Measurements from ENCODE around the gene RAPGEF2.
"Not testable (repeated sequence)": the region's sequence is repeated elsewhere in the genome, so short reads cannot be mapped to it uniquely, and the experiment has no call there.

The RAPGEF2 gene

GRCh38 chr4:159153669-159154068 lies 50.8 kb downstream of the RAPGEF2 start:
- Histone ChIP-seq H3K9ac (ENCODE audit: insufficient read length, low read depth) (no peak overlapping the region), H3K4me1 (ENCODE audit: insufficient read depth, insufficient read length) (no peaks in the 10 kb centered on the region), H3K36me3 (ENCODE audit: insufficient read depth, insufficient read length, low read length) (no peaks in the 10 kb centered on the region), H3K9me3 (ENCODE audit: insufficient read depth, low read length) (no peaks in the 10 kb centered on the region), H3K27me3 (ENCODE audit: insufficient read depth, insufficient read length) (no peaks in the 10 kb centered on the region), H3K4me3 (ENCODE audit: insufficient read length, low read depth) (no peak overlapping the region)
- no peak for DNase-seq (ENCODE audit: low read depth, low spot score)
- TF ChIP-seq ZNF274 (IDR thresholded peaks at IDR 0.05; ENCODE audit: low read depth, low read length) (no peak), YY1 (IDR thresholded peaks at IDR 0.05; ENCODE audit: insufficient read depth, insufficient read length) (no peak), SUZ12 (IDR thresholded peaks at IDR 0.05; ENCODE audit: extremely low read depth, insufficient read depth, insufficient read length) (no peak)

- Histone ChIP-seq H3K4me1 (ENCODE audit: insufficient read depth, insufficient read length) (no peaks in the 10 kb centered on the region), H3K4me3 (ENCODE audit: insufficient read length, low read depth) (no peak overlapping the region), H3K9me3 (ENCODE audit: insufficient read depth, low read length) (no peaks in the 10 kb centered on the region), H3K9ac (ENCODE audit: insufficient read length, low read depth) (no peak overlapping the region), H3K27me3 (ENCODE audit: insufficient read depth, insufficient read length) (no peaks in the 10 kb centered on the region), H3K36me3 (ENCODE audit: insufficient read depth, insufficient read length, low read length) (no peaks in the 10 kb centered on the region)
- TF ChIP-seq SUZ12 (IDR thresholded peaks at IDR 0.05; ENCODE audit: extremely low read depth, insufficient read depth, insufficient read length) (no peak), ZNF274 (IDR thresholded peaks at IDR 0.05; ENCODE audit: low read depth, low read length) (no peak), YY1 (IDR thresholded peaks at IDR 0.05; ENCODE audit: insufficient read depth, insufficient read length) (no peak)
- DNase-seq (ENCODE audit: low read depth, low spot score): no peak
Measured at GRCh38 chr4:159155119-159155518, 52.2 kb downstream of the RAPGEF2 start.

GRCh38 chr4:159158083-159158617 lies 55.3 kb downstream of the RAPGEF2 start:
- no peaks in the 10 kb centered on the region for H3K9me3 ChIP-seq (ENCODE audit: insufficient read depth, low read length)
- no peaks in the 10 kb centered on the region for H3K27me3 ChIP-seq (ENCODE audit: insufficient read depth, insufficient read length)
- DNase-seq (ENCODE audit: low read depth, low spot score): no peak
- no peaks in the 10 kb centered on the region for H3K36me3 ChIP-seq (ENCODE audit: insufficient read depth, insufficient read length, low read length)
- H3K4me1 ChIP-seq (ENCODE audit: insufficient read depth, insufficient read length): no peaks in the 10 kb centered on the region
- H3K4me3 ChIP-seq (ENCODE audit: insufficient read length, low read depth): no peak overlapping the region
- no peak overlapping the region for H3K9ac ChIP-seq (ENCODE audit: insufficient read length, low read depth)
- no peak for TF ChIP-seq YY1 (IDR thresholded peaks at IDR 0.05; ENCODE audit: insufficient read depth, insufficient read length)
- TF ChIP-seq ZNF274 (IDR thresholded peaks at IDR 0.05; ENCODE audit: low read depth, low read length): no peak
- no peak for TF ChIP-seq SUZ12 (IDR thresholded peaks at IDR 0.05; ENCODE audit: extremely low read depth, insufficient read depth, insufficient read length)

GRCh38 chr4:159158985-159159384 lies 56.1 kb downstream of the RAPGEF2 start:
- H3K4me1 ChIP-seq (ENCODE audit: insufficient read depth, insufficient read length): no peaks in the 10 kb centered on the region
- H3K9ac ChIP-seq (ENCODE audit: insufficient read length, low read depth): no peak overlapping the region
- H3K36me3 ChIP-seq (ENCODE audit: insufficient read depth, insufficient read length, low read length): no peaks in the 10 kb centered on the region
- TF ChIP-seq SUZ12 (IDR thresholded peaks at IDR 0.05; ENCODE audit: extremely low read depth, insufficient read depth, insufficient read length) (no peak), YY1 (IDR thresholded peaks at IDR 0.05; ENCODE audit: insufficient read depth, insufficient read length) (no peak), ZNF274 (IDR thresholded peaks at IDR 0.05; ENCODE audit: low read depth, low read length) (no peak)
- H3K9me3 ChIP-seq (ENCODE audit: insufficient read depth, low read length): no peaks in the 10 kb centered on the region
- no peak overlapping the region for H3K4me3 ChIP-seq (ENCODE audit: insufficient read length, low read depth)
- DNase-seq (ENCODE audit: low read depth, low spot score): no peak
- no peaks in the 10 kb centered on the region for H3K27me3 ChIP-seq (ENCODE audit: insufficient read depth, insufficient read length)

GRCh38 chr4:159159611-159160010 lies 56.7 kb downstream of the RAPGEF2 start:
- no peak overlapping the region for H3K9ac ChIP-seq (ENCODE audit: insufficient read length, low read depth)

GRCh38 chr4:159160242-159160641 lies 57.4 kb downstream of the RAPGEF2 start:
- Histone ChIP-seq H3K9me3 (ENCODE audit: insufficient read depth, low read length) (no peaks in the 10 kb centered on the region), H3K9ac (ENCODE audit: insufficient read length, low read depth) (no peak overlapping the region), H3K36me3 (ENCODE audit: insufficient read depth, insufficient read length, low read length) (no peaks in the 10 kb centered on the region), H3K27me3 (ENCODE audit: insufficient read depth, insufficient read length) (no peaks in the 10 kb centered on the region), H3K4me3 (ENCODE audit: insufficient read length, low read depth) (no peak overlapping the region), H3K4me1 (ENCODE audit: insufficient read depth, insufficient read length) (no peaks in the 10 kb centered on the region)
- DNase-seq (ENCODE audit: low read depth, low spot score): no peak
- TF ChIP-seq ZNF274 (IDR thresholded peaks at IDR 0.05; ENCODE audit: low read depth, low read length) (no peak), YY1 (IDR thresholded peaks at IDR 0.05; ENCODE audit: insufficient read depth, insufficient read length) (no peak), SUZ12 (IDR thresholded peaks at IDR 0.05; ENCODE audit: extremely low read depth, insufficient read depth, insufficient read length) (no peak)

More at GRCh38 chr4:159159611-159160010, 56.7 kb downstream of the RAPGEF2 start:
- Histone ChIP-seq H3K9me3 (ENCODE audit: insufficient read depth, low read length) (no peaks in the 10 kb centered on the region), H3K4me3 (ENCODE audit: insufficient read length, low read depth) (no peak overlapping the region), H3K27me3 (ENCODE audit: insufficient read depth, insufficient read length) (no peaks in the 10 kb centered on the region), H3K36me3 (ENCODE audit: insufficient read depth, insufficient read length, low read length) (no peaks in the 10 kb centered on the region), H3K4me1 (ENCODE audit: insufficient read depth, insufficient read length) (no peaks in the 10 kb centered on the region)
- DNase-seq (ENCODE audit: low read depth, low spot score): no peak
- TF ChIP-seq YY1 (IDR thresholded peaks at IDR 0.05; ENCODE audit: insufficient read depth, insufficient read length) (no peak), SUZ12 (IDR thresholded peaks at IDR 0.05; ENCODE audit: extremely low read depth, insufficient read depth, insufficient read length) (no peak), ZNF274 (IDR thresholded peaks at IDR 0.05; ENCODE audit: low read depth, low read length) (no peak)

- H3K4me3 ChIP-seq (ENCODE audit: insufficient read length, low read depth); H3K36me3 ChIP-seq (ENCODE audit: insufficient read depth, insufficient read length, low read length); H3K9ac ChIP-seq (ENCODE audit: insufficient read length, low read depth); H3K27me3 ChIP-seq (ENCODE audit: insufficient read depth, insufficient read length); H3K4me1 ChIP-seq (ENCODE audit: insufficient read depth, insufficient read length); DNase-seq (ENCODE audit: low read depth, low spot score); H3K9me3 ChIP-seq (ENCODE audit: insufficient read depth, low read length): not testable (repeated sequence)
Measured at GRCh38 chr4:159161436-159161835, 58.6 kb downstream of the RAPGEF2 start.

- Histone ChIP-seq H3K27me3 (ENCODE audit: insufficient read depth, insufficient read length) (no peaks in the 10 kb centered on the region), H3K36me3 (ENCODE audit: insufficient read depth, insufficient read length, low read length) (no peaks in the 10 kb centered on the region), H3K4me3 (ENCODE audit: insufficient read length, low read depth) (no peak overlapping the region), H3K9me3 (ENCODE audit: insufficient read depth, low read length) (no peaks in the 10 kb centered on the region), H3K4me1 (ENCODE audit: insufficient read depth, insufficient read length) (no peaks in the 10 kb centered on the region), H3K9ac (ENCODE audit: insufficient read length, low read depth) (no peak overlapping the region)
- no peak for DNase-seq (ENCODE audit: low read depth, low spot score)
- TF ChIP-seq ZNF274 (IDR thresholded peaks at IDR 0.05; ENCODE audit: low read depth, low read length) (no peak), YY1 (IDR thresholded peaks at IDR 0.05; ENCODE audit: insufficient read depth, insufficient read length) (no peak), SUZ12 (IDR thresholded peaks at IDR 0.05; ENCODE audit: extremely low read depth, insufficient read depth, insufficient read length) (no peak)
Measured at GRCh38 chr4:159162576-159162975, 59.7 kb downstream of the RAPGEF2 start.
